ENCODE data around the gene RSRC2.

Gene RSRC2

DNA sequence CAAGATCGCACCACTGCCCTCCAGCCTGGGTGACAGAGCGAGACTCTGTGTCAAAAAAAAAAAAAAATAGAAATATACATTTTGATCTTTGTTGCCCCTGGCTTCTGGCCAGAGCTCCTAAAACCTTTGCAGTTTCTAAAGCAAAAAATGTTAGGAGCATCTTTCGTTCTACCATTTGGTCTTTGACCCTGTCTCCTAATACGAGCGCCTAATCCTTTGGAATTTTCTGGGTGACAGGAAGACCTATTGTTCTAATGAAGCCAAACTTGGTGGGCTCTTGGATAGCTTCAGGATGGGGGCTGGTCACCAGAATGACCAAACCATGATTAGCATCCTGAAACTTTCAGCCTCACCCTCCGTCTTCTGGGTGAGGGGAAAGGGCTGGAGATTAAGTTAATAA lies 72.0 kb downstream of the RSRC2 start:
- no peaks in the 10 kb centered on the region for H3K79me2 ChIP-seq (ENCODE audit: insufficient read depth, low read length)
- TF ChIP-seq EZH2 (IDR thresholded peaks at IDR 0.05; ENCODE audit: borderline replicate concordance, low read depth, low read length, severe bottlenecking): no peak
- TF ChIP-seq, protein P1, sequence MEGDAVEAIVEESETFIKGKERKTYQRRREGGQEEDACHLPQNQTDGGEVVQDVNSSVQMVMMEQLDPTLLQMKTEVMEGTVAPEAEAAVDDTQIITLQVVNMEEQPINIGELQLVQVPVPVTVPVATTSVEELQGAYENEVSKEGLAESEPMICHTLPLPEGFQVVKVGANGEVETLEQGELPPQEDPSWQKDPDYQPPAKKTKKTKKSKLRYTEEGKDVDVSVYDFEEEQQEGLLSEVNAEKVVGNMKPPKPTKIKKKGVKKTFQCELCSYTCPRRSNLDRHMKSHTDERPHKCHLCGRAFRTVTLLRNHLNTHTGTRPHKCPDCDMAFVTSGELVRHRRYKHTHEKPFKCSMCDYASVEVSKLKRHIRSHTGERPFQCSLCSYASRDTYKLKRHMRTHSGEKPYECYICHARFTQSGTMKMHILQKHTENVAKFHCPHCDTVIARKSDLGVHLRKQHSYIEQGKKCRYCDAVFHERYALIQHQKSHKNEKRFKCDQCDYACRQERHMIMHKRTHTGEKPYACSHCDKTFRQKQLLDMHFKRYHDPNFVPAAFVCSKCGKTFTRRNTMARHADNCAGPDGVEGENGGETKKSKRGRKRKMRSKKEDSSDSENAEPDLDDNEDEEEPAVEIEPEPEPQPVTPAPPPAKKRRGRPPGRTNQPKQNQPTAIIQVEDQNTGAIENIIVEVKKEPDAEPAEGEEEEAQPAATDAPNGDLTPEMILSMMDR (IDR thresholded peaks at IDR 0.05; ENCODE audit: borderline replicate concordance, extremely low read depth, low read length, poor library complexity, severe bottlenecking): no peak
- no peak overlapping the region for H3K9ac ChIP-seq (ENCODE audit: low read depth, low read length)
- H2AFZ ChIP-seq (ENCODE audit: low read depth, low read length): no peak overlapping the region
- no peaks in the 10 kb centered on the region for H3K36me3 ChIP-seq (ENCODE audit: insufficient read depth, low read length)
- H4K20me1 ChIP-seq (ENCODE audit: insufficient read depth, low read length): no peaks in the 10 kb centered on the region
- no peak for ATAC-seq (ENCODE audit: insufficient read depth, low read depth)
- H3K27ac ChIP-seq (ENCODE audit: low read length): no peak overlapping the region
- H3K4me3 ChIP-seq (ENCODE audit: low read depth in 1 of 2, low read length in 2 of 2): no peak overlapping the region
- H3K27me3 ChIP-seq (ENCODE audit: insufficient read depth, low read length, poor library complexity): no peaks in the 10 kb centered on the region
- H3K4me1 ChIP-seq (ENCODE audit: insufficient read depth, low read length): peaks cover 25% of the 10 kb centered on the region
- no peak for DNase-seq
- no peaks in the 10 kb centered on the region for H3K9me3 ChIP-seq (ENCODE audit: insufficient read depth, low read length, severe bottlenecking)
- no peak overlapping the region for H3K4me2 ChIP-seq (ENCODE audit: insufficient read depth, low read length)

DNA sequence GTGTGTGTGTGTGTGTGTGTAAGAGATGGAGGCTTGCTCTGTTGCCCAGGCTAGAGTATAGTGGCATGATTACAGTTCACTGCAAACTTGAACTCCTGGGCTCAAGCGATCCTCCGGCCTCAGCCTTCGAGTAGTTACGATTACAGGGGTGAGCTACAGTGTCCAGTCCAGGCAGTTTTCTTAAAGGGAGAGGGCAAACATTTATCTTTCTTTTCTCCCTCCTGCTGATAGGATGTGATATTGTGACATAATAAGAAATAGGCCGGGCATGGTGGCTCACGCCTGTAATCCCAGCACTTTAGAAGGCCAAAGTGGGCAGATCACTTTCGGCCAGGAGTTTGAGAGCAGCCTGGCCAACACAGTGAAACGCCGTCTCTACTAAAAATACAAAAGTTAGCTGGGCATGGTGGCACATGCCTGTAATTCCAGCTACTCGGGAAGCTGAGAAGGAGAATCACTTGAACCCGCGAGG lies 72.5 kb downstream of the RSRC2 start:
- no peaks in the 10 kb centered on the region for H3K27me3 ChIP-seq (ENCODE audit: insufficient read depth, low read length, poor library complexity)
- peak overlapping the region; percentile 71 for H2AFZ ChIP-seq (ENCODE audit: low read depth, low read length)
- DNase-seq (no peak), ATAC-seq (ENCODE audit: insufficient read depth, low read depth) (peak; percentile 16; the same call in 1 of the 3 replicates)
- TF ChIP-seq, protein P1 (IDR thresholded peaks at IDR 0.05; ENCODE audit: borderline replicate concordance, extremely low read depth, low read length, poor library complexity, severe bottlenecking): no peak
- no peak for TF ChIP-seq EZH2 (IDR thresholded peaks at IDR 0.05; ENCODE audit: borderline replicate concordance, low read depth, low read length, severe bottlenecking)
- H3K9me3 ChIP-seq (ENCODE audit: insufficient read depth, low read length, severe bottlenecking): no peaks in the 10 kb centered on the region
- no peak overlapping the region for H3K4me3 ChIP-seq (ENCODE audit: low read depth in 1 of 2, low read length in 2 of 2)
- no peaks in the 10 kb centered on the region for H4K20me1 ChIP-seq (ENCODE audit: insufficient read depth, low read length)
- H3K36me3 ChIP-seq (ENCODE audit: insufficient read depth, low read length): no peaks in the 10 kb centered on the region
- H3K4me1 ChIP-seq (ENCODE audit: insufficient read depth, low read length): peaks cover 25% of the 10 kb centered on the region
- peak overlapping the region; percentile 82 for H3K27ac ChIP-seq (ENCODE audit: low read length)
- 0 out of 2 replicates have a peak overlapping the region, but pooled peaks have one; percentile 56 for H3K4me2 ChIP-seq (ENCODE audit: insufficient read depth, low read length)
- H3K79me2 ChIP-seq (ENCODE audit: insufficient read depth, low read length): no peaks in the 10 kb centered on the region
- H3K9ac ChIP-seq (ENCODE audit: low read depth, low read length): no peak overlapping the region; the same call in 1 of the 2 replicates
